ENCODE data around the gene BRSK2.

BRSK2 gene

DNA sequence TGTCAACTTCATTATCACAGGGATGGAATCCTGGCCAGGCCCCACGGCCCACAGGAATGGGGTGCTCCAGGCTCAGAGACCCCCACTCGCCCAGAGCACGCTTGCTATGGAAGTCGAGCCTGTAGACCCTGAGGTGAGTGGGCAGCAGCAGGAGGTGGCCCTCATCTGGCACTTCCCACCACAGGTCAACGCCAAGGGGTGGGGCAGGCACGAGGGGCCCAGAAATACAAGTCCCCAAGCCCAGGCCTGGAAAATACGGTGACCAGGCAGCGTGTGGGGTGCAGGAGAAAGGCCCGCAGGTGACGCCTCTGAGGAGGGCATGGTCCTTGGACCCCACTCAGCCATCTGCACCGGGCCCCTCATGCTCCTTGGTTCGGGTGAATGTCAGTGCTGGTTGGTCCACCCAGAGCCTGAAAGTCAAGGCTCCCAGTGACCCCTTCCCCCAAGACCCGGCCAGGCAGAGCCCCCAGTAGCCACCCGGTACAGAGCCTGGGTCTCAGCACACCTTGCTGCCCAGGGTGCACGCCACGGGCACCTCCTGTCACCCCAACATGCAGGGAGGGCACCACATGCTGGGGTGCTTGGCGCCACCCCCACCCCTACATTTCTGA lies 94.4 kb downstream of the BRSK2 start:
- DNase-seq (ENCODE audit: low spot score), result no peak

DNA sequence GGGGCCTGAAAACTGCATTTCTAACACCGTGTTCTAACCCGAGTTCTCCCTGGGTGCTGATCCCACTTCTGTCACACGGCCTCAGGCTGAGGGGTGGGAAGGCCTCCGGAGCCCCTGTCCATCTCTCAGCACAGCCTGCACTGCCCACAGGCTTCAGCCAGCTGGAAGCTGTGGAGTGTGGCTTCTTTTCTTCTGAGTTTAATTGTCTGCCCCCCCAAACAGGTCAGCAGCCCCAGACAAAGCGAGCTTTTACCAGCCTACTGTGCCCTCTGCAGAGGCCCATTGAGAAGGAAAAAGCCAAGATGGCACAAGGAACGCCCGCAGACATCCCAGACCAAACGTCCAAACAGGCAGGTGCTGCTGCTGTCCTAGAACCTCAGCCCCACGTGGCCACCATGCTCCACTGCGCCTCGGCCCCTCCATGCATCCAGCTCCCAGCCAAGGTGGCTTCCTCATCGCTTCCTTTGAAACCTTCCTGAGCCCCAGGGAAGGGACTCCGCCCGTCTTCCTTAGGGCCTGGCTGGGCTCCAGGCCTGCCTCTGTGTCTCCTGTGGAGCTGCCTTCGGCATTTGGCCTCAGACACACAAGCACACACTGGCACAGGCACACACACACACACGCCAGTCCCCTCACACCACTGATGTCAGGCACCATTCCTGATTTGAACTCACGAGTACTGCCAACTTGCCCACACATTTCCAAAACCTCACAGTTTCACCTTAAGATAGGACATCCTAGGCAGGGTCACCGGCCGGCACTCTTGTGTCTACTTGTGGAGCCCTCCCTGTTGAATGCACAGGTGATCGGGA lies 95.2 kb downstream of the BRSK2 start:
- no peak for DNase-seq (ENCODE audit: low spot score)

DNA sequence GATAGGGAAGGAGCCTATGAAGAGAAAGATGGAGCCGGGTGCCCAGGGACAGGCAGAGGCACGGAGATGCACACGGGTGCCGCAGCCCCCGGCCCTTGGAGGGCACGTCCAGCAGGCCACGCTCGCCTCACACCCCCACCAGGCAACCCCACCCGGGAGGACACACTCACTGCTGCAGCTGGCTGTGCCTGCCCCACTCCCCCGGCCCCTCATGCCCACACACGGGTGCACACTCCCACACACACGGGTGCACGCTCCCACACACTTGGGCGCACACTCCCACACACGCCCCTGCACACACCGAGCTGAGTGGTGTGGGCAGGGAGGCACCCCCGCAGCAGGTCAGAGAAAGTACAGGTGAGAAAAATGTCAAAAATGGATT lies 95.8 kb downstream of the BRSK2 start:
- DNase-seq (ENCODE audit: low spot score), result no peak

DNA sequence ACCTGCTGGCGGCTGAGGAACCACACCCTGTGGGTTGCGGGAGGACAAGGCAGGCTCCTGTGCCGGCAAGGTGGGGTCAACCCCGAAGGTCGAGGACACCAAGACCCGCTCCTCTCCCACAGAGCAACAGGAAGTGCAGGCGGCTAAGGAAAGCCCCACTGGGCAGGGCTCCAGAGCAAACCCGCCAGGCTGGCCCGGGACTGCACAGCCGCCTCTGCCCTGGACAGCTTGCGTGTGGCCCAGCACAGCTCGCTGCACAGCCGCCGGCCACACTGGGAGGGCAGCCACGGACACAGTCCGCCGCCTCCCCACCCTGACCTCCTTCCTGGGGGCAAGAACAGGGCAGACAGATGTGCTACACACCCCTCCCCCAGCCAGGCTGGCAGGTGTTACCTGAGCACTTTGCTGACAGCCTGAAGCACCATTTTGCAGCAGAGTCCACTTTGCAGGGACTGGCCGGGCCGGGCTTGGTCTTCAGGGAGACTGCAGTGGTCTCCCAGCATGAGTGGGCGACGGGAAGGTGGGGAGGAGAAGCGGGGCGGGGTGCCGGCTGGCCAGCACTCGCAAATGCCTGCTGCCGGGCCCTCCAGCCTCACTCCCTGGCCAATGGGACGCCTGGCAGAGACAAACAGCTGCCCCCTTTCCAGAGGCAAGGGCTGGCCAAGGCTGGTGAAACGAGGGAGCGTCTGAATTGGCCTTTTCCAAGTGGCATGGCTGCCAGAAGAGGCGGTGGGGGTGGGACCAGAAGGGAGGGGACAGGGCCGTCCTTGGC lies 96.5 kb downstream of the BRSK2 start, which contains the start of gene MOB2:
Gene MOB2 (minus strand): TSS at position 726 of the 772 bp plus-strand sequence. CDS start 223 bp downstream, at position 503.
- no peak for DNase-seq (ENCODE audit: low spot score)

DNA sequence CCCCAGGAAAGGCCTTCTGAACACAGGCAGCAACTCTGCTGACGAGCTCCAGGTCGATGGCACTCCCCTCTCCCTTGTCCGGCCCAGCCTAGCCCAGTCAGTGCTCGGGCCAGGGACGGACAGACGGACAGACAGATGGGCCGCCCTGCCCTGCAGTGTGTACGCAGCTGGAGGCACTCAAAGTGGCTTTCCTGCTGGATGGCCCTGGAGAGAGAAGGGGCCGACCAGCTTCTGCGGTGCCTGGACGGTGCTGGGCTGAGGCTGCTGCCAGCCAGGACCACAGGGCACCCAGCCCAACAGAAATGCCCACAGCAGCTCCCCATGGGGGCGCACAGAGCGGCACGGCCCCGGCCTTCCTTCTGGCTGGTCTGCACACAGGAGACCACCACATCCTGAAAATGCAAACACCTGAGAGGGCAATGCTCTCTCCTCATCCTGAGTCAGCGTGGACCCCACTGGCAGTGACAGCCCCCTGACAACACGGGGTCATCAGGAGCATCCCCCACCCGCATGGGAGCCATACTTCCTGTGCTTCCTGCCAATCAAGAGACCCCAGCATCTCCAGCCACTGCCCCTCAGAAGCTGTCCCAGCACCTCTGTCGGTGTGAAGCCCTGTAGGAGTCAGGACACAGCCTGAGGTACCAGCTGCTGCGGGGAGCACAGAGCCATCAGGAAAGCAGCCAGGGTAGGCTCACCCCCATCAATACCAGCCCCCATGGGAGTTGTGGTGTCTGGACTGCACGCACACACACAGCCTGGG lies 97.5 kb downstream of the BRSK2 start:
- DNase-seq (ENCODE audit: low spot score), result no peak

DNA sequence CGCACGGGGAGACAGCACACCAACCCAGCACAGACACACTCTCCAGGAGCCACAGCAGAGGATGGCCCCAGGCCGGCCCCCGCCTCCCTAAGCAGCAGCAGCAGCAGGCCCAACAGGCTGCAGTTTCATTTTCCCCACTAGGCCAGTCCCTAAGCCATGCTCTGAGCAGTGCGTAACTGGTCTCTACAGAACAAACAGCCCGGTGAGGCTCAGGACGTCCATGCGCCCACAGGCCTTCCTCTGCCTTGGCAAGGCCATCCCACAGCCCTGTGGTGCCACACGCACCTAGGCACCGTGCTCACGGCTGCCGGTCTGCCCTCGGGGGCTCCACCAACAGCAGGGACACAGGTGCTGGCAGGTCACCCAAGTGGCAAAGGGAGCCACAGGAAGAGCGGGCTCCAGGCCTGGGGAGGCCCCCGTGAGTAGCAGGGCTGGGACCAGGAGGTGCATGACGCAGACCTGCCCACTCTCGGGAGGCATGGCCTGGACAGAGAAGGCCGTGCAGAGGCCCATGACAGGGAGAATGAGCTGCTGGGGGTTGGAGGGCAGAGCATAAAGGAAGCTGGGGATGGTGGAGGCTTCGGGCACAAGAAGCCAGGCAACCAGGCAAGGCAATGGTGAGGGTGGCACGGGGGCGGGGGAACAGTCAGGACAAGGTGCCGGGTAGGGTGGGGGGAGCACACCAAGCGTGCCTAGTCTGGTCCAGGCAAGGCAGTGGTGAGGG lies 98.3 kb downstream of the BRSK2 start:
- DNase-seq (ENCODE audit: low spot score), result no peak

DNA sequence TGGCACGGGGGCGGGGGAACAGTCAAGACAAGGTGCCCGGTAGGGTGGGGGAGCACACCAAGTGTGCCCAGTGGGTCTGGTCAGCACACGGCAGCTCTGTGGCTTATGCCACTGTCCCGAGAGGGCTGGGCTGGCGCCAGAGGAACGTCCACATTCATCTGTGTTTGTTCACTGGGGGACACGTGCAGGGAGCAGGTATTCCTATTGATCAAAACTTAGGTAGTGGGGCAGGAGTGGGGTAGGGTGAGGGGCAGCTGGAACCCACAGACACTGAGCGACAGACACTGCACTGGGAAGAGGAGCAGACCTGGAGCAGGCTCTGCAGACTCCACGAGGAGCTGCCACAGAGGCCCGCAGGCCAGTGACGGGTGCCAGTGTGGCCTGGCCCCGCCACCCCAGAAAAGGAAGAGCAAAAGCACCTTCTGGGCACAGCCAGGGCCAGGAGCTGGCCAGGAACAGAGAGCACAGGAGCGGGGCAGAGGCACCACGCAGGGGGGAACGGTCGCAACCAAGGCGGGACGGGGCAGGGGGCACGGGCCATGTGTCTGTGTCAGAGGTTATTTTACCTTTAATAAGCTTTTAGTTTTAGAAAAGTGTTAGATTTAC lies 98.9 kb downstream of the BRSK2 start:
- no peak for DNase-seq (ENCODE audit: low spot score)

DNA sequence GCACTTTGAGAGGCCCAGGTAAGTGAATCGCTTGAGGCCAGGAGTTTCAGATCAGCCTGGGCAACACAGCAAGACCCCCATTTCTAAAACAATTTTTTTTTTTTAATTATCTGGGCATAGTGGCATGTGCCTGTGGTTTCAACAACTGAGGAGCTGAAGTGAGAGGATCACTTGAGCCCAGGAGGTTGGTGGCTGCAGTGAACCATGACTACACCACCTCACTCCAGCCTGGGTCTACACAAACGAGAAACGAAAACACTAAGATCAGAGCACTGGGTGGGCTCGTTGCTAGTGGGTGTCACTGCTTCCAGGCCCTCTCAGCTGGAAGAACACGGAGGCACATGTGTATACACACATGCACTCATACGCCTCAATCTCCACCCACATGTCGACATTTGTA lies 100.9 kb downstream of the BRSK2 start:
- DNase-seq (ENCODE audit: low spot score), result no peak

DNA sequence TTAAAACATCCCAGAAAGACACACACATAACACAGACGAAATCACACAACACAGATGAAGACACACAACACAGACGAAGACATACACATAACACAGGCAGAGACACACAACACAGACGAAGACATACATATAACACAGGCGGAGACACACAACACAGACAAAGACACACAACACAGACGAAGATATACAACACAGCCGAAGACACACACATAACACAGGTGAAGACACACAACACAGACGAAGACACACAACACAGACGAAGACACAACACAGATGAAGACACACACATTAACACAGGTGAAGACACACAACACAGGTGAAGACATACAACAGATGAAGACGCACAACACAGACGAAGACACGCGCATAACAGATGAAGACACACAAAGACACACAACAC lies 101.6 kb downstream of the BRSK2 start:
- no peak for DNase-seq (ENCODE audit: low spot score)

DNA sequence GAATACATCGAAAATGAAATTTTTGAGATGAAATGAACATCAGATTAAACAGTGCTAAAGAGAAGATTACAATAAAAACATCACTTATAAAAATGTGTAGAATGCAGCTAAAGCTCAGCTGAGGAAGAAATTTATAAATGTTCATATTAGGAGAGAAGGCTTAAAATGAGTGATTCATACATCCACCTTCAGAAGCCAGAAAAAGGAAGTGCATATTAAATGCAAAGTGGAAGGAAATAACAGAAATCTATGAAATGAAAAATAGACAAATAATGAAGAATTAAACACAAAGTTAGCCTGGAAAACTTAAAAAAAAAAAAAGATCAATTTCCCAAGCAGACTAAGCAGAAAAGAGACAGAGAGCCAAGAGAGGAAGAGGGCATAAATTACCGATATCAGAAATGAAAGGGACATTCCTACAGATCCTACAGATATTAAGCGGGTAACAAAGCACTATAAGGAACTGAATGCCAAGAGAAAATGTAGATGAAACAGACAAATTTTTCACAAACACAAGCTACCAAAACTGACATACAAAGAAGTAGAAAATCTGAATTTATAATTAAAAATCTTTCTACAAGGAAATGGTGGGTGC lies 104.0 kb downstream of the BRSK2 start:
- DNase-seq (ENCODE audit: low spot score), result no peak

DNA sequence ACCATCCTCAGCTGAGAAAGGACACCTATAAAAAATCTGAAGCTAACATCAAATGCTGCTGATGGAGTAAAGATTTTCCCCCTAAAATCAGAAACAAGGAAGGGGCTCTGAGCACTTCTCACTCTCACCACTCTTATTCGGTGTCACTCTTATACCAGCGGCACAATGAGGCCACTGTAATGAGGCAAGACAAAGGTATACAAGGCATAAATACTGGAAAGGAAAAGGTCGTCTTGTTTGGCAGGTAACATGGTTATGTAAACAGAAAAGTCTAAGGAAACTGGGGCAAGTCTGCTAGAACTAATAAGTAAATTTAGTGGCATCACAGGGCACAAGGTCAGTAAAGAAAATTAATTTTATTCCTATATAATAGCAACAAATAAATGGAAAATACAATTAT lies 104.9 kb downstream of the BRSK2 start:
- DNase-seq (ENCODE audit: low spot score), result no peak

DNA sequence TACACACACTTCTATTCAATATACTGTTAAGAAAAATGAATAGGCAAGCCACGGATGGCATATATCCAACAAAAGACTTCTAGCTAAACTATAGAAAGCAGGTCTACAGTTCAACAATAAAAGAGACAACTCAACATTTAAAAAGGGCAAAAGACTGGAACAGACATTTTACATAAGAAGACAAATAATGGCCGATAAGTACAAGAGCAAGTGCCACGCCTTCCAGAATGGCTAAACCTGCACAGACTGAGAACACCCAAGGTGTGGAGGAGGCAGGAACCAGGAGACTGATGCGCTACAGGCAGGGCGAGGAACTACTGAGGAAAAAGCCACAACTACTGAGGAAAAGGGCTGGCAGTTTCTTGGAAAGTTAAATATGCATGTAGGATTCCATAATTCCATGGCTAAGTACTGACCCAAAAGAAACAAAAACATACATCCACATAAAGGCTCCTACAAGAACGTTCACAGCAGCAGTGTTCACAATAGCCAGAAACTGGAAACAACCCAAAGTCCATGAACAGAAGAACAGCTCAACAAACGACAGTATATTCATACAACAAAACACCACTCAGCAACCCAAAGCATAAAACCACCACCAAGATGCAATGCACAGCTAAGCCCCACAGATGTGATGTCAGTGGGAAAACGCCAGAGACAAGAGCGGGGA lies 106.5 kb downstream of the BRSK2 start:
- no peak for DNase-seq (ENCODE audit: low spot score)

DNA sequence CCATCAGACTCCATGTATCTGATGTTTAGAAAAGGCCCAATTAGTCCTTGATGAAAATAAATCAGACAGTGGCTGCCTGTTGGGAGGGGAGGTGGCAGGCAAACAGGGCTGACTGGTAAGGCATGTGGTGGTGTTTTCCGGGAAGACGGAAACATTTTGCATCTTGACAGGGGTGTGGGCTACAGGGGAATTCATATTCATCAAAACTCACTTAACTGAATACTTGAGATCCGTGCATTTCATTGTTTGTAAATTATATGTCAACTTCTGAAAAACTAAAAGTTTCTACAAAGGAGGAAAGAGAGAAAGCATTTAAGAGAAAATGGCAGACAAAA lies 107.0 kb downstream of the BRSK2 start:
- no peak for DNase-seq (ENCODE audit: low spot score)

DNA sequence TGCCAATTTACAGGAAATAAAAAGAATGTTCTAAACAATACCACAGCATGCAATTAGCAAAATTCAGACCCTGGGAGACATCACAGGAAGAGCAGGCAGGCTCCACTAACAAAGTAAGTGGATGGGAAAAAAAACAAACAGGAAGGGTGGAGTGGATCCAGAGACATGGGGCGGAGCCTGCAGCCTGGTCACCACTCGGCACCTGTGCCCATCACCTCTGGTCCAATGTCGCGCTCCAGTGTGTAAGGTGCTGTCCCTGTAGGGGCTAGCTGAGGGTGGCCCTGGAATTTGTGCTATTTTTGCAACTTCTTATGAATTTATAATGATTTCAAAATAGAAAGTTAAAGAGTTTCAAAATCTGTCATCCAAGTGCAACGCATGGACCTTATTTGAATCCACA lies 107.9 kb downstream of the BRSK2 start:
- DNase-seq (ENCODE audit: low spot score), result no peak

DNA sequence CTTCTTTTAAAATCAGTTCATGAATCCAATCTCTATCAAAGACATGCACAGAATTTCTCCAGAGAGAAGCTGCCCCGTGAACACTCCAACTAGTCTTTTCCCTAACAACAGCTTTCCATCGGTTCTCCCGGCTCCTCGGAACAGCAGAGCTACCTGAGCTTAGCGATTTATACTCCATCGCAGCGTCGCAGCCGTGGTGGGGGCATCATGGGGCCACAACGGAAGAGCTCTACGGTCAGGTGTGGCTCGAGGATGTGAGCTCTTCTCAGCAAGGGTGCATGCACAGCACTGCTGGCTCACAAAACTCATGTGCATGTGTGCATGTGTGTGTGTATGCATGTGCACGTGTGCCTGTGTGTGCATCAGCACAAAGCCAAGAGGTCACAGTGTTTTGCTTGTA lies 108.5 kb downstream of the BRSK2 start:
- no peak for DNase-seq (ENCODE audit: low spot score)

DNA sequence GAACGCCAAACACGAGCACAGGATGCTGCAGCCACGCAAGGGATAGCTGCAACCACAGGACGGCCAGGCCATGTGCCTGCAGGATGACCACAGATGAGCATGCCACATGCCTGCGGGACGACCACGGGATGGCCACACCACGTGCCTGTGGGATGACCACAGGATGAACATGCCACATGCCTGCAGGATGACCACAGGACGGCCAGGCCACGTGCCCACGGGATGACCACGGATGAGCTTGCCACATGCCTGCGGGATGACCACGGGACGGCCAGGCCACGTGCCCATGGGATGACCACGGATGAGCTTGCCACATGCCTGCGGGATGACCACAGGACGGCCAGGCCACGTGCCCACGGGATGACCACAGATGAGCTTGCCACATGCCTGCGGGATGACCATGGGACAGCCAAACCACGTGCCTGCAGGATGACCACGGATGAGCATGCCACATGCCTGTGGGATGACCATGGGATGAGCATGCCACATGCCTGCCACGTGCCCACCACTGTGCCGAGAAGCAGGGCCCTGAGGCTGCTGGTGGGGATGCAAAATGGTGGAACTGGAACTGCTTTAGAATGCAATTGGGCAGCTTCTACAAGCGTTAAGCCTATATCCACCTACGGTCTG lies 109.6 kb downstream of the BRSK2 start:
- DNase-seq (ENCODE audit: low spot score), result no peak

DNA sequence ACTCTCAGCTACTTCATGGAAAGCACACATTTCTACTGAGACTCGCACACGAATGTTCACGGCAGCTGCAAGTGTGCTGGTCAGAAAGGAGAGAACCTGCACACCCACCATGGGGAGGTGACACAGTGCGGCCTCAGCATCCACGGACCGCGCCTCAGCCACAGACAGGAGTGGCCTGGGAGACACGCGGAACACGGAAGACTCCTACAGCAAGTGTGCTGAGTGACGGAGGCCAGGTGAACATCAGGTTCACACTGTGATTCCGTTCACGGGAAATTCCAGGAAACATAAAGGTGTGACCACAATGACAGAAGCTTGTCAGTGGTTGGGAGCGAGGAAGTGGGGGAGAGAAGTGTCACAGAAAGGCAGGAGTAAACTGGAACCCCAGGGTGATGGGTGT lies 110.2 kb downstream of the BRSK2 start:
- DNase-seq (ENCODE audit: low spot score), result no peak

DNA sequence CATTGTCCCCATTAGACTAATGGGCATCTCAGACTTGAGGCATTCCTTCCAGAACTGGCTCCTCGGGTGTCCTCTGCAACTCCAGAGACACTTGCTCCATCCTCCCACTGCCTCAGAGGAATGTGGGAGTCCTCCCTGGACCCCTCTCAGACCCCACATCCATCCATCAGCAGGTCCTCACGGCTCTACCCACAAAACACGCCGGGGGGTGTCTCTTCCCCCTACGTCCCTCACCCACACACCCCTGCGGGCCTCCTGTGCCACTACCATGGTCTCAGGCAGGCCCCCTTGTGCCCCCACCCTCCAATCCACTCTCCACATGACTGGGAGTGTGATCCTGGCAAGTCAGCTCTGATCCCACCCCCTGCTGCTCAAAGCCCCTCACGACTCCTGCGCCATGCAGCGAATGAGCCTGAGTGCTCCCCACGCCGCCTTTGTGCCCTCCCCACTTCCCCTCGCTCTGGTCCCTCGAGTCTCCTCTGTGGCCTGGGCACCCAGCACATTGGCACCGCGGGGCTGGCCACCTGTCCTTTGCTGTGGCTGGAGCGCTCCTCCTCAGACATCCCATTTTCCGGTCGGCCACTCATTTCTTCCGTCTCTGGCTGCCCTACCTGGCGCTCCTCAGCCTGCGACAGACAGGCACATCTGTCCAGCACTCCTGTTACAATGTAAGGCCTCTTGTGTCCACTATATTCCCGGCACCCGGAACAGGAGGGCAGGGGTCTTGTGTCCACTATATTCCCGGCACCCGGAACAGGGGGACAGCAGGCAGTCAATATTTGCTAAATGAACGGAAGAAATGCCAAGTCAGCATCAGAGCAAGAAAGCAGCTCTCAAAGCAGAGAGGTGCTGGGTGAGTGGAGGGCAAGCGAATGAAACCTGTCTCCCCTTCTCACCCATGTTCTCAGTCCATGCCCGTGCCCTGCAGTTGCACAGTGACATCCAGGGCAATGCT lies 111.0 kb downstream of the BRSK2 start:
- DNase-seq (ENCODE audit: low spot score), result no peak

Measured in hematopoietic multipotent progenitor cell treated with erythropoietin and hydrocortisone succinate and interleukin-3 and kit ligand, for 17 days (in vitro differentiated cells).